SH-SY5Y (cell line): ENCODE results near the gene EXOC6B.

Experiments
- GATA2 ChIP-seq: IDR thresholded peaks from 2 replicates; pipeline ENCODE4 v1.6.1; 2011; ENCODE audit warnings: mild to moderate bottlenecking, low read depth, low read length
- GATA3 ChIP-seq: IDR thresholded peaks from 2 replicates; pipeline ENCODE4 v1.6.1; 2011; ENCODE audit warnings: low read depth, mild to moderate bottlenecking, low read length, moderate library complexity

- no peak for TF ChIP-seq GATA2
- TF ChIP-seq GATA3 = no peak
Measured at GRCh38 chr2:72204156-72204785, 621.6 kb downstream of the EXOC6B start.
